Endothelial cell of umbilical vein (primary cell): ENCODE measurements around the gene SAPCD2.

Experiments
- CTCF ChIP-seq, 2 donors: IDR thresholded peaks; 1 replicate in 1 of 2; 2 replicates in 1 of 2; pipeline ENCODE4 v1.5.1; 2011; ENCODE audit warnings: low read length in 2 of 2, mild to moderate bottlenecking in 2 of 2, moderate library complexity in 2 of 2, control low read depth in 1 of 2, inconsistent platforms in 1 of 2, low read depth in 1 of 2; ENCODE audit not compliant: insufficient read depth in 1 of 2; ENCODE audit errors: extremely low read depth in 1 of 2
- EZH2 ChIP-seq: IDR thresholded peaks from 2 replicates; pipeline ENCODE4 v1.6.1; 2012; ENCODE audit warnings: borderline replicate concordance, low read depth, mild to moderate bottlenecking, moderate library complexity, low read length, inconsistent platforms; ENCODE audit not compliant: severe bottlenecking
- MAX ChIP-seq: IDR thresholded peaks from 2 replicates; pipeline ENCODE4 v1.6.1; 2011; ENCODE audit not compliant: insufficient read depth, insufficient read length
- POLR2A ChIP-seq: IDR thresholded peaks from 2 replicates; pipeline ENCODE4 v1.6.1; 2012; ENCODE audit warnings: low read depth, mild to moderate bottlenecking, control low read depth, low read length
- POLR2AphosphoS5 ChIP-seq: IDR thresholded peaks from 2 replicates; pipeline ENCODE4 v1.6.1; 2012; ENCODE audit warnings: low read depth, mild to moderate bottlenecking, control low read depth, low read length, moderate library complexity; ENCODE audit not compliant: insufficient read depth

GRCh38 chr9:137016436-137016835, 53.9 kb downstream of the SAPCD2 start:
- TF ChIP-seq CTCF (IDR thresholded peaks at IDR 0.05; ENCODE audit: extremely low read depth in 1 of 2, insufficient read depth in 1 of 2, low read depth in 1 of 2, low read length in 2 of 2), result no peak
- TF ChIP-seq MAX, result no peak
- no peak for TF ChIP-seq POLR2AphosphoS5
- no peak for TF ChIP-seq POLR2A
- no peak for TF ChIP-seq EZH2
